ENCODE measurements around the gene WDR70. TPM values are rescaled to one million over a fixed set of nuclear protein-coding genes. Genes with fewer than 3 reads are reported as not detected.
"Not testable (repeated sequence)": the region's sequence is repeated elsewhere in the genome, so short reads cannot be mapped to it uniquely, and the experiment has no call there.

WDR70 gene
- total and polyA plus RNA-seq, 2 of the 8 experiments (the other 6 are each of a cell fraction or from before 2014, with no cell fraction given): 10.6 to 37.4 TPM

GRCh38 chr5:37448941-37449340 is 69.8 kb downstream of the WDR70 start (continued):
- TF ChIP-seq RAD21 (IDR thresholded peaks at IDR 0.05 in 1 of 2, conservative IDR thresholded peaks at IDR 0.05 in 1 of 2; ENCODE audit: low read depth in 2 of 2, low read length in 2 of 2) (no peak), TEAD4 (IDR thresholded peaks at IDR 0.05; ENCODE audit: low read depth, low read length) (no peak), RBBP5 (IDR thresholded peaks at IDR 0.05; ENCODE audit: borderline replicate concordance, low read depth, low read length) (no peak), POU5F1 (IDR thresholded peaks at IDR 0.05; ENCODE audit: low read depth, low read length) (no peak), BCL11A (IDR thresholded peaks at IDR 0.05; ENCODE audit: low read depth in 2 of 2, low read length in 2 of 2) (no peak)

DNA sequence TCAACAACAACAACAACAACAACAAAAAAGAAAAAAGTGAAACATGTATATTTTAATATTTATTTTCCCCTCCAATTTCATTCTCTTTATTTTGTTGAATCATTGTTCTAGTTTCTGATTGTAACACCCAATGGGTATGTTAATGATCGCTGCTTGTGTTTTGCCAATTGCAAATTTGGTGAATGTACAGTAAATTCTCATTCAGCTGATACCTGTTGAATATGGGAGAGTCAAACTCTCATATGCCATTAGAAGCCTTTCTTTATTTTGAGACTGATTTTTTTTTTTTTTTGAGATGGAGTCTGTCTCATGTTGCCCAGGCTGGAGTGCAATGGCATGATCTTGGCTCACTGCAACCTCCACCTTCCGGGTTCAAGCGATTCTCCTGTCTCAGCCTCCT is 72.9 kb downstream of the WDR70 start:
- POLR2A ChIA-PET (ENCODE audit: partially characterized antibody): interaction anchor here (0.6 kb wide), 1 partner anchor 11 kb away, joined by 3 read pairs; no protein-coding TSS in a partner anchor
- H3K4me3 ChIP-seq (ENCODE audit: extremely low read depth in 1 of 4, insufficient read depth in 2 of 4, low read depth in 3 of 4, low read length in 4 of 4); H3K9me3 ChIP-seq (ENCODE audit: insufficient read depth in 2 of 2, low read depth in 1 of 2, low read length in 1 of 2); H3K23me2 ChIP-seq (ENCODE audit: low read depth, low read length); H2AK5ac ChIP-seq (ENCODE audit: low read depth, low read length); H3K27ac ChIP-seq (ENCODE audit: low read depth, low read length); H4K91ac ChIP-seq (replicated peaks; ENCODE audit: insufficient read length, low read length); CTCF ChIA-PET (ENCODE audit: partially characterized antibody); H3K27me3 ChIP-seq (replicated peaks in 1 of 4; ENCODE audit: control insufficient read depth in 3 of 4, extremely low read depth in 1 of 4, insufficient read depth in 3 of 4, low read length in 3 of 4); H3K56ac ChIP-seq (replicated peaks; ENCODE audit: insufficient read length, low read depth, low read length); H2BK12ac ChIP-seq (ENCODE audit: low read depth, low read length); H4K8ac ChIP-seq (ENCODE audit: extremely low read depth, insufficient read depth, low read length); H2BK5ac ChIP-seq (ENCODE audit: low read depth, low read length); H2BK20ac ChIP-seq (ENCODE audit: low read length); H2BK15ac ChIP-seq (ENCODE audit: low read length); H3K4me1 ChIP-seq (replicated peaks in 1 of 4; ENCODE audit: control insufficient read depth in 3 of 4, insufficient read depth in 4 of 4, low read length in 3 of 4); H4K20me1 ChIP-seq (replicated peaks in 1 of 2; ENCODE audit: control insufficient read depth in 1 of 2, insufficient read depth in 2 of 2, low read length in 2 of 2); H2AFZ ChIP-seq (ENCODE audit: low read length); H3K4ac ChIP-seq (replicated peaks; ENCODE audit: insufficient read length, low read depth, low read length); H3K18ac ChIP-seq (ENCODE audit: extremely low read depth, low read length); H4K5ac ChIP-seq (ENCODE audit: insufficient read length, low read depth, low read length); H3K79me2 ChIP-seq (ENCODE audit: control insufficient read depth in 1 of 2, insufficient read depth in 2 of 2, low read length in 2 of 2); H2BK120ac ChIP-seq (replicated peaks; ENCODE audit: low read depth, low read length); H3K23ac ChIP-seq (ENCODE audit: insufficient read length); FAIRE-seq; H3K14ac ChIP-seq (ENCODE audit: insufficient read length); H3K9ac ChIP-seq (replicated peaks in 1 of 4; ENCODE audit: extremely low read depth in 1 of 4, low read depth in 3 of 4, low read length in 3 of 4); H3K4me2 ChIP-seq (ENCODE audit: insufficient read depth in 1 of 2, low read depth in 2 of 2, low read length in 2 of 2); DNase-seq (ENCODE audit: low read depth in 1 of 2, low spot score in 2 of 2); H3K79me1 ChIP-seq (ENCODE audit: low read depth, low read length); H3K36me3 ChIP-seq (ENCODE audit: control insufficient read depth in 2 of 4, insufficient read depth in 4 of 4, low read length in 3 of 4): not testable (repeated sequence)
- WGBS, 2 experiments (ENCODE audit: extremely low coverage in 1 of 2, insufficient coverage in 1 of 2, insufficient read length in 1 of 2, insufficient replicate concordance in 2 of 2, low coverage in 1 of 2, low lambda C conversion rate in 2 of 2, missing lambda C conversion rate in 1 of 2): 85% methylated on average over 3 of the region's 3 CpGs; no CpG with 5 or more reads in 1 of the 2 experiments
